Endothelial cell of umbilical vein (primary cell): ENCODE results near the gene ME3.

Experiments used
- EZH2 ChIP-seq: IDR thresholded peaks from 2 replicates; pipeline ENCODE4 v1.6.1; 2012; ENCODE audit warnings: borderline replicate concordance, low read depth, mild to moderate bottlenecking, moderate library complexity, low read length, inconsistent platforms; ENCODE audit not compliant: severe bottlenecking
- MYC ChIP-seq: IDR thresholded peaks from one replicate; pipeline ENCODE4 v1.6.1; 2011; ENCODE audit warnings: mild to moderate bottlenecking, low read depth, low read length
- POLR2A ChIP-seq: IDR thresholded peaks from 2 replicates; pipeline ENCODE4 v1.6.1; 2012; ENCODE audit warnings: low read depth, mild to moderate bottlenecking, control low read depth, low read length
- TF ChIP-seq, protein P1 (sequence below), 2 donors: IDR thresholded peaks; 1 replicate in 1 of 2; 2 replicates in 1 of 2; pipeline ENCODE4 v1.5.1; 2011; ENCODE audit warnings: low read length in 2 of 2, mild to moderate bottlenecking in 2 of 2, moderate library complexity in 2 of 2, control low read depth in 1 of 2, inconsistent platforms in 1 of 2, low read depth in 1 of 2; ENCODE audit not compliant: insufficient read depth in 1 of 2; ENCODE audit errors: extremely low read depth in 1 of 2

GRCh38 chr11:86670181-86670580 is 2.2 kb downstream of the ME3 start:
- TF ChIP-seq, protein P1, sequence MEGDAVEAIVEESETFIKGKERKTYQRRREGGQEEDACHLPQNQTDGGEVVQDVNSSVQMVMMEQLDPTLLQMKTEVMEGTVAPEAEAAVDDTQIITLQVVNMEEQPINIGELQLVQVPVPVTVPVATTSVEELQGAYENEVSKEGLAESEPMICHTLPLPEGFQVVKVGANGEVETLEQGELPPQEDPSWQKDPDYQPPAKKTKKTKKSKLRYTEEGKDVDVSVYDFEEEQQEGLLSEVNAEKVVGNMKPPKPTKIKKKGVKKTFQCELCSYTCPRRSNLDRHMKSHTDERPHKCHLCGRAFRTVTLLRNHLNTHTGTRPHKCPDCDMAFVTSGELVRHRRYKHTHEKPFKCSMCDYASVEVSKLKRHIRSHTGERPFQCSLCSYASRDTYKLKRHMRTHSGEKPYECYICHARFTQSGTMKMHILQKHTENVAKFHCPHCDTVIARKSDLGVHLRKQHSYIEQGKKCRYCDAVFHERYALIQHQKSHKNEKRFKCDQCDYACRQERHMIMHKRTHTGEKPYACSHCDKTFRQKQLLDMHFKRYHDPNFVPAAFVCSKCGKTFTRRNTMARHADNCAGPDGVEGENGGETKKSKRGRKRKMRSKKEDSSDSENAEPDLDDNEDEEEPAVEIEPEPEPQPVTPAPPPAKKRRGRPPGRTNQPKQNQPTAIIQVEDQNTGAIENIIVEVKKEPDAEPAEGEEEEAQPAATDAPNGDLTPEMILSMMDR (IDR thresholded peaks at IDR 0.05; ENCODE audit: extremely low read depth in 1 of 2, insufficient read depth in 1 of 2, low read depth in 1 of 2, low read length in 2 of 2), result no peak
- TF ChIP-seq POLR2A, result no peak
- TF ChIP-seq EZH2, result no peak
- TF ChIP-seq MYC, result no peak
